ENCODE measurements around the gene SP110. TPM values are rescaled to one million over a fixed set of nuclear protein-coding genes. Genes with fewer than 3 reads are reported as not detected.

Gene SP110
- total RNA-seq, 2 donors from 2014 or later, result 28.0 to 73.5 TPM

- Histone ChIP-seq H3K9me3 (no peaks in the 10 kb centered on the region), H3K27ac (no peak overlapping the region), H3K27me3 (replicated peaks; ENCODE audit: insufficient read depth) (no peaks in the 10 kb centered on the region), H3K4me1 (ENCODE audit: control insufficient read depth in 1 of 2, low read depth in 2 of 2) (no peaks in the 10 kb centered on the region), H3K36me3 (no peaks in the 10 kb centered on the region), H3K4me3 (no peak overlapping the region)
- no peak for ATAC-seq (ENCODE audit: insufficient number of reproducible peaks, low FRiP score, low read depth)
- no peak for DNase-seq (ENCODE audit: low spot score)
- peak; percentile 63 for TF ChIP-seq CTCF (IDR thresholded peaks at IDR 0.05)
These were observed 59.6 kb downstream of the SP110 start for GRCh38 chr2:230160112-230160660.

- ATAC-seq (ENCODE audit: insufficient number of reproducible peaks, low FRiP score, low read depth) (no peak), DNase-seq (ENCODE audit: low spot score) (no peak)
- Histone ChIP-seq H3K4me1 (ENCODE audit: control insufficient read depth in 1 of 2, low read depth in 2 of 2) (no peaks in the 10 kb centered on the region), H3K36me3 (no peaks in the 10 kb centered on the region), H3K4me3 (no peak overlapping the region), H3K27me3 (replicated peaks; ENCODE audit: insufficient read depth) (no peaks in the 10 kb centered on the region), H3K27ac (no peak overlapping the region), H3K9me3 (no peaks in the 10 kb centered on the region)
- TF ChIP-seq CTCF (IDR thresholded peaks at IDR 0.05), result no peak
These were observed 61.3 kb downstream of the SP110 start for GRCh38 chr2:230158468-230158867.

GRCh38 chr2:230156782-230157699, 62.7 kb downstream of the SP110 start:
- Histone ChIP-seq H3K4me3 (no peak overlapping the region), H3K27ac (no peak overlapping the region), H3K9me3 (peaks cover 3% of the 10 kb centered on the region), H3K27me3 (replicated peaks; ENCODE audit: insufficient read depth) (no peaks in the 10 kb centered on the region), H3K36me3 (no peaks in the 10 kb centered on the region), H3K4me1 (ENCODE audit: control insufficient read depth in 1 of 2, low read depth in 2 of 2) (no peaks in the 10 kb centered on the region)
- ATAC-seq (ENCODE audit: insufficient number of reproducible peaks, low FRiP score, low read depth), result no peak
- no peak for DNase-seq (ENCODE audit: low spot score)
- no peak for TF ChIP-seq CTCF (IDR thresholded peaks at IDR 0.05)

- Histone ChIP-seq H3K9me3 (peaks cover 3% of the 10 kb centered on the region), H3K27me3 (replicated peaks; ENCODE audit: insufficient read depth) (no peaks in the 10 kb centered on the region), H3K27ac (no peak overlapping the region), H3K36me3 (no peaks in the 10 kb centered on the region), H3K4me1 (ENCODE audit: control insufficient read depth in 1 of 2, low read depth in 2 of 2) (no peaks in the 10 kb centered on the region), H3K4me3 (no peak overlapping the region)
- no peak for TF ChIP-seq CTCF (IDR thresholded peaks at IDR 0.05)
- ATAC-seq (ENCODE audit: insufficient number of reproducible peaks, low FRiP score, low read depth), result no peak
- DNase-seq (ENCODE audit: low spot score), result no peak
These were observed 64.4 kb downstream of the SP110 start for GRCh38 chr2:230155359-230155758.

- no peaks in the 10 kb centered on the region for H3K36me3 ChIP-seq
- no peak overlapping the region for H3K27ac ChIP-seq
- DNase-seq (ENCODE audit: low spot score), result no peak
- no peak for ATAC-seq (ENCODE audit: insufficient number of reproducible peaks, low FRiP score, low read depth)
- no peak overlapping the region for H3K4me3 ChIP-seq
- no peaks in the 10 kb centered on the region for H3K4me1 ChIP-seq (ENCODE audit: control insufficient read depth in 1 of 2, low read depth in 2 of 2)
- no peak for TF ChIP-seq CTCF (IDR thresholded peaks at IDR 0.05)
- H3K27me3 ChIP-seq (replicated peaks; ENCODE audit: insufficient read depth), result no peaks in the 10 kb centered on the region
- peaks cover 3% of the 10 kb centered on the region for H3K9me3 ChIP-seq
These were observed 66.3 kb downstream of the SP110 start for GRCh38 chr2:230153390-230153976.
